ENCODE measurements around the gene MYBPC1. TPM values are rescaled to one million over a fixed set of nuclear protein-coding genes. Genes with fewer than 3 reads are reported as not detected.

The MYBPC1 gene
- total and polyA plus RNA-seq, 2 of the 13 experiments (the other 11 are each of a cell fraction or from before 2014, with no cell fraction given) = 0.31 to 0.53 TPM

GRCh38 chr12:101691503-101692096, 96.8 kb downstream of the MYBPC1 start (continued):
- TF ChIP-seq, protein P1, sequence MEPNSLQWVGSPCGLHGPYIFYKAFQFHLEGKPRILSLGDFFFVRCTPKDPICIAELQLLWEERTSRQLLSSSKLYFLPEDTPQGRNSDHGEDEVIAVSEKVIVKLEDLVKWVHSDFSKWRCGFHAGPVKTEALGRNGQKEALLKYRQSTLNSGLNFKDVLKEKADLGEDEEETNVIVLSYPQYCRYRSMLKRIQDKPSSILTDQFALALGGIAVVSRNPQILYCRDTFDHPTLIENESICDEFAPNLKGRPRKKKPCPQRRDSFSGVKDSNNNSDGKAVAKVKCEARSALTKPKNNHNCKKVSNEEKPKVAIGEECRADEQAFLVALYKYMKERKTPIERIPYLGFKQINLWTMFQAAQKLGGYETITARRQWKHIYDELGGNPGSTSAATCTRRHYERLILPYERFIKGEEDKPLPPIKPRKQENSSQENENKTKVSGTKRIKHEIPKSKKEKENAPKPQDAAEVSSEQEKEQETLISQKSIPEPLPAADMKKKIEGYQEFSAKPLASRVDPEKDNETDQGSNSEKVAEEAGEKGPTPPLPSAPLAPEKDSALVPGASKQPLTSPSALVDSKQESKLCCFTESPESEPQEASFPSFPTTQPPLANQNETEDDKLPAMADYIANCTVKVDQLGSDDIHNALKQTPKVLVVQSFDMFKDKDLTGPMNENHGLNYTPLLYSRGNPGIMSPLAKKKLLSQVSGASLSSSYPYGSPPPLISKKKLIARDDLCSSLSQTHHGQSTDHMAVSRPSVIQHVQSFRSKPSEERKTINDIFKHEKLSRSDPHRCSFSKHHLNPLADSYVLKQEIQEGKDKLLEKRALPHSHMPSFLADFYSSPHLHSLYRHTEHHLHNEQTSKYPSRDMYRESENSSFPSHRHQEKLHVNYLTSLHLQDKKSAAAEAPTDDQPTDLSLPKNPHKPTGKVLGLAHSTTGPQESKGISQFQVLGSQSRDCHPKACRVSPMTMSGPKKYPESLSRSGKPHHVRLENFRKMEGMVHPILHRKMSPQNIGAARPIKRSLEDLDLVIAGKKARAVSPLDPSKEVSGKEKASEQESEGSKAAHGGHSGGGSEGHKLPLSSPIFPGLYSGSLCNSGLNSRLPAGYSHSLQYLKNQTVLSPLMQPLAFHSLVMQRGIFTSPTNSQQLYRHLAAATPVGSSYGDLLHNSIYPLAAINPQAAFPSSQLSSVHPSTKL (CRISPR knock-in tag; IDR thresholded peaks at IDR 0.05) = peak; percentile 33; the same call in 1 of the 2 replicates
- no peak for TF ChIP-seq SOX6 (IDR thresholded peaks at IDR 0.05)
- TF ChIP-seq SOX6 (CRISPR knock-in tag; IDR thresholded peaks at IDR 0.05) = peak; percentile 51
- no peak for TF ChIP-seq FOXK2 (IDR thresholded peaks at IDR 0.05)
- peak; percentile 45; the same call in 1 of the 2 replicates for TF ChIP-seq HNF4G (IDR thresholded peaks at IDR 0.05; ENCODE audit: borderline replicate concordance, low read depth, low read length)
- TF ChIP-seq HNF4G (CRISPR knock-in tag; IDR thresholded peaks at IDR 0.05; ENCODE audit: borderline replicate concordance, low read depth) = no peak
- TF ChIP-seq ZSCAN25 (CRISPR knock-in tag; IDR thresholded peaks at IDR 0.05) = no peak
- peak; percentile 49 for TF ChIP-seq TEAD3 (CRISPR knock-in tag; optimal IDR thresholded peaks at IDR 0.05; ENCODE audit: borderline replicate concordance)
- peak; percentile 80 for TF ChIP-seq ONECUT2 (CRISPR knock-in tag; IDR thresholded peaks at IDR 0.05)
- TF ChIP-seq ZBTB4 (CRISPR knock-in tag; IDR thresholded peaks at IDR 0.05; ENCODE audit: borderline replicate concordance) = no peak
- TF ChIP-seq ZMYM4 (CRISPR knock-in tag; IDR thresholded peaks at IDR 0.05) = 0 out of 2 replicates have a peak, but pooled peaks have one; percentile 34
- TF ChIP-seq SALL1 (CRISPR knock-in tag; IDR thresholded peaks at IDR 0.05) = peak; percentile 71; the same call in 1 of the 2 replicates
- TF ChIP-seq PAXIP1 (CRISPR knock-in tag; conservative IDR thresholded peaks at IDR 0.05) = peak; percentile 77
- TF ChIP-seq ZFP91 (CRISPR knock-in tag; IDR thresholded peaks at IDR 0.05; ENCODE audit: borderline replicate concordance) = no peak
- peak; percentile 61 for TF ChIP-seq GATAD2A (CRISPR knock-in tag; IDR thresholded peaks at IDR 0.05)
